ENCODE results near the gene FGF3. TPM values are rescaled to one million over a fixed set of nuclear protein-coding genes. Genes with fewer than 3 reads are reported as not detected.

FGF3 gene
- total RNA-seq, 1 donor from 2014 or later, result not detected

DNA sequence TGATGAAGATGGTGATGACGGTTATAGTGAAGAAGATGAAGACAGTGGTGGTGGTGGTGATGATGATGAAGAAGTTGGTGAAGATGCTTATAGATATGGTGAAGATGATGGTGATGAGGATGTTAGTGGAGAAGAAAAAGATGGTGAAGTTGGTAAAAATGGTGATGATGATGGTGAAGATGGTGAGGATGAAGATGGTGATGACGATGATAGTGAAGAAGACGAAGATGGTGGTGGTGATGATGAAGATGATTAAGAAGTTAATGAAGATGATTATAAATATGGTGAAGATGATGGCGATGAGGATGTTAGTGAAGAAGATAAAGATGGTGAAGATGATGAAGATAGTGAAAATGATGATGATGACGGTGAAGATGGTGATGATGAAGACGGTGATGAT is 25.2 kb upstream of the FGF3 start:
- TF ChIP-seq, protein P1, sequence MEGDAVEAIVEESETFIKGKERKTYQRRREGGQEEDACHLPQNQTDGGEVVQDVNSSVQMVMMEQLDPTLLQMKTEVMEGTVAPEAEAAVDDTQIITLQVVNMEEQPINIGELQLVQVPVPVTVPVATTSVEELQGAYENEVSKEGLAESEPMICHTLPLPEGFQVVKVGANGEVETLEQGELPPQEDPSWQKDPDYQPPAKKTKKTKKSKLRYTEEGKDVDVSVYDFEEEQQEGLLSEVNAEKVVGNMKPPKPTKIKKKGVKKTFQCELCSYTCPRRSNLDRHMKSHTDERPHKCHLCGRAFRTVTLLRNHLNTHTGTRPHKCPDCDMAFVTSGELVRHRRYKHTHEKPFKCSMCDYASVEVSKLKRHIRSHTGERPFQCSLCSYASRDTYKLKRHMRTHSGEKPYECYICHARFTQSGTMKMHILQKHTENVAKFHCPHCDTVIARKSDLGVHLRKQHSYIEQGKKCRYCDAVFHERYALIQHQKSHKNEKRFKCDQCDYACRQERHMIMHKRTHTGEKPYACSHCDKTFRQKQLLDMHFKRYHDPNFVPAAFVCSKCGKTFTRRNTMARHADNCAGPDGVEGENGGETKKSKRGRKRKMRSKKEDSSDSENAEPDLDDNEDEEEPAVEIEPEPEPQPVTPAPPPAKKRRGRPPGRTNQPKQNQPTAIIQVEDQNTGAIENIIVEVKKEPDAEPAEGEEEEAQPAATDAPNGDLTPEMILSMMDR (IDR thresholded peaks at IDR 0.05; ENCODE audit: unreplicated experiment), result no peak
- H3K27ac Mint-ChIP-seq (ENCODE audit: unreplicated experiment), result no peak overlapping the region

DNA sequence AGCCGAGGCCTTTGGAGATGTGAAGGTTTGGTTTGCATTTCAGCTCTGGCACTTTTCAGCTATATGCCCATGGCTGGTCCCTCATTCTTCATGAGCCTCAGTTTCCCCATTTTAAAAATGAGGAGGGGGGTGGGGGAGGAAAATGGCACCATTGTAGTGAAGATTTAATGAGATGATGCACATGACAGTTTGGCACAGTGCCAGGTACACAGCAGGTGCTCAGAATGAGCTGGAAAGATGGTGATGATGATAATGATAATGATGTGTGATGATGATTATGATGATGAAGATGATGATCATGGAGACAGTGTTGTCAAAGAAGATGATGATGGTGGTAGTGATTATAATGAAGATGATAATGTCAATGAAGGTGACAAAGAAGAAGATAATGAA is 24.3 kb upstream of the FGF3 start:
- peaks cover 7% of the 10 kb centered on the region for H3K36me3 Mint-ChIP-seq (ENCODE audit: low read depth, unreplicated experiment)
- no peak overlapping the region for H3K4me3 Mint-ChIP-seq (ENCODE audit: unreplicated experiment)
- H3K9me3 Mint-ChIP-seq (ENCODE audit: unreplicated experiment), result no peaks in the 10 kb centered on the region
- no peak overlapping the region for H3K27ac Mint-ChIP-seq (ENCODE audit: unreplicated experiment)
- H3K4me1 Mint-ChIP-seq (ENCODE audit: unreplicated experiment), result peaks cover 4% of the 10 kb centered on the region
- DNase-seq (ENCODE audit: low spot score), result no peak
- H3K27me3 Mint-ChIP-seq (ENCODE audit: unreplicated experiment), result peaks cover 5% of the 10 kb centered on the region
- TF ChIP-seq, protein P1 (IDR thresholded peaks at IDR 0.05; ENCODE audit: unreplicated experiment), result no peak

More for the DNA sequence above, 25.2 kb upstream of the FGF3 start:
- Mint-ChIP-seq H3K27me3 (ENCODE audit: unreplicated experiment) (peaks cover 6% of the 10 kb centered on the region), H3K4me1 (ENCODE audit: unreplicated experiment) (peaks cover 4% of the 10 kb centered on the region), H3K4me3 (ENCODE audit: unreplicated experiment) (no peak overlapping the region), H3K9me3 (ENCODE audit: unreplicated experiment) (no peaks in the 10 kb centered on the region), H3K36me3 (ENCODE audit: low read depth, unreplicated experiment) (peaks cover 7% of the 10 kb centered on the region)
- no peak for DNase-seq (ENCODE audit: low spot score)

DNA sequence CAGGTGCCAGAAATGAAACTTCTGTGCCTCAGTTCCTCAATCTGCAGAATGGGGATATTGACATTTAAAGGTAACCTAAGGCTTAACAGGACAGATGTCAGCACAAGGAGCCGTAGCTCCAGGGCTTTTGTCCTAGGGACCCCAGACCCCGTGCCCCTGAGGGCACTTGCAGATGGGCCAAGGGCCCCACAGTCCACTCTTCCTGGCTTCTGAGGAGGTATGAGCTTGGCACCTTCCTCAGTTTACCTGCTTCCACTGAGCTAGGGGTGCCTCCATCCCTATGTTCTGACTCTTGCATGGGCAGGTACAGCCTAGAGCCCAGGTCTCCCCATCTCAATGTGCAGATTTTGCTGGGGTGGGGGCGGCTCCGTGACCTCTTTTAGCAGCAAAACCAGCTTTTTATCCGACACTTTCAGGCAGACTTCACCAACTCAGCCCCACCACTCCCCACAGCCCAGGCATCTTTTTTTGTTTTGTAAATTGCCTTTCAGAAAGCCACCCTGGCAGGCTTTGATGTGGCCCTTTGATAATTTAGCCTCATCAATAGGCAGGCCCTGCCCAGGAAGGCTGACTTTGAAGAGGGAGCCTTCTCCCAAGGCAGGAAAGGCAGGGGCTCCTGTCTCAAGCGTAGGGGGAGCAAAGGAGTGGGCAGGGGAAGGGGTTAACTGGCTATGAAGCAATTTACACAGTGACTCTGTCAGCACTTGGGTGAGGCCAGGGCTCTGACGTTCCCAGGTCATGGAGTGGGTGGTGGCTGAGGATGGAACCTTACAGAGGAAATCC is 23.7 kb upstream of the FGF3 start:
- Mint-ChIP-seq H3K27ac (ENCODE audit: unreplicated experiment) (no peak overlapping the region), H3K36me3 (ENCODE audit: low read depth, unreplicated experiment) (peaks cover 7% of the 10 kb centered on the region), H3K27me3 (ENCODE audit: unreplicated experiment) (peaks cover 5% of the 10 kb centered on the region), H3K9me3 (ENCODE audit: unreplicated experiment) (no peaks in the 10 kb centered on the region), H3K4me1 (ENCODE audit: unreplicated experiment) (peaks cover 4% of the 10 kb centered on the region), H3K4me3 (ENCODE audit: unreplicated experiment) (no peak overlapping the region)
- DNase-seq (ENCODE audit: low spot score), result no peak
- TF ChIP-seq, protein P1 (IDR thresholded peaks at IDR 0.05; ENCODE audit: unreplicated experiment), result no peak

DNA sequence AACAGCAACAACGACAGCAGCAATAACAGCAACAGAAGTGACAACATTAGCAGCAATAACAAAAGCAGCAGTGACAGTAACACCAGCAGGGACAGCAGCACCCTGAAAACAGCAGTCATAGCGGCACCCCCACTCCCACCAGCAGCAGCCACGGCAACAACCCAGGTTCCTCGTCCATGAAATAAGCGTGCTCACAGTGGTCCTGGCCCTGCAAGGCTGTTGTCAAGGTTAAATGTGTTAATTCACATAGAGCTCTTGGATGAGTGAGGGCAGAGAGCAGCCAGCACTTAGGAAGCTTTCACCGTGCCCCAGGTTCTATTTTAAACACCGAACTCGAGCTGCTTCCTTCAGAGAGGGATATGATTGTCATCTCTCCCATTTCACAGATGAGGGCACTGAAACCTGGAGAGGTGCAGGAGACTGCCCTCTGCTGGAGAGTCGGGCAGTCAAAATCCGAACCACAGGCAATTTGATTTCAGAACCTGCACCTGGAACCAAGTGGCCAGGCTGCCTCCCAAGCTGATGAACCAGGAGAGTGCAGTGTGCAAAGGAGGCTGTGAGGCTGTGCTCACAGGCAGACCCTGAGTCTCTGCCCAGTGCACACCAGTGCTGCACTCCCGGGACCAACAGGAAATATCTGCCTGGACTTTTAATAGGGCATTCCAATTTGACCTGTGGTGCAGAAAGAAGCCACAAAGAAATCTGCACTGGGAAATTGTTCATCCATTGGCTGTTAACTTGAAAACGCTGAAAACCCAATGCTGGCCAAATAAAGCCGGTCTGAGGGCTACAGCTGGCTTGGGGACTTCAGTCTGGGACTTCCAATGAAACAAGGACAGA is 22.9 kb upstream of the FGF3 start:
- peaks cover 4% of the 10 kb centered on the region for H3K4me1 Mint-ChIP-seq (ENCODE audit: unreplicated experiment)
- no peak for DNase-seq (ENCODE audit: low spot score)
- H3K27me3 Mint-ChIP-seq (ENCODE audit: unreplicated experiment), result peaks cover 3% of the 10 kb centered on the region
- TF ChIP-seq, protein P1 (IDR thresholded peaks at IDR 0.05; ENCODE audit: unreplicated experiment), result peak; percentile 45
- H3K9me3 Mint-ChIP-seq (ENCODE audit: unreplicated experiment), result no peaks in the 10 kb centered on the region
- no peak overlapping the region for H3K27ac Mint-ChIP-seq (ENCODE audit: unreplicated experiment)
- peaks cover 7% of the 10 kb centered on the region for H3K36me3 Mint-ChIP-seq (ENCODE audit: low read depth, unreplicated experiment)
- no peak overlapping the region for H3K4me3 Mint-ChIP-seq (ENCODE audit: unreplicated experiment)
